GM18511 (cell line): Measurements from ENCODE around the gene RNU1-4.
"Not testable (repeated sequence)": the region's sequence is repeated elsewhere in the genome, so short reads cannot be mapped to it uniquely, and the experiment has no call there.

Experiments used
- ATAC-seq: cut with Tn5 transposase; IDR thresholded peaks from one replicate; pipeline ENCODE4 v1.9.1; 2021; ENCODE audit warnings: mild to moderate bottlenecking, moderate library complexity; ENCODE audit not compliant: unreplicated experiment

The RNU1-4 gene

GRCh38 chr1:16707130-16708093, 32.9 kb upstream of the RNU1-4 start:
- not testable (repeated sequence) for ATAC-seq

- ATAC-seq: not testable (repeated sequence)
Observed at GRCh38 chr1:16708704-16709103, 31.6 kb upstream of the RNU1-4 start.

GRCh38 chr1:16709659-16710087, 30.6 kb upstream of the RNU1-4 start:
- ATAC-seq: not testable (repeated sequence)

- not testable (repeated sequence) for ATAC-seq
Observed at GRCh38 chr1:16710618-16711017, 29.7 kb upstream of the RNU1-4 start.

GRCh38 chr1:16712131-16712530, 28.2 kb upstream of the RNU1-4 start:
- ATAC-seq: not testable (repeated sequence)

- not testable (repeated sequence) for ATAC-seq
Observed at GRCh38 chr1:16712582-16712981, 27.7 kb upstream of the RNU1-4 start.

- not testable (repeated sequence) for ATAC-seq
Observed at GRCh38 chr1:16712984-16713383, 27.3 kb upstream of the RNU1-4 start.

- not testable (repeated sequence) for ATAC-seq
Observed at GRCh38 chr1:16713480-16713879, 26.8 kb upstream of the RNU1-4 start.

GRCh38 chr1:16716691-16717335, 23.5 kb upstream of the RNU1-4 start:
- ATAC-seq: no peak

- ATAC-seq: no peak
Observed at GRCh38 chr1:16717336-16718098, 22.8 kb upstream of the RNU1-4 start.

GRCh38 chr1:16718099-16718907, 22.0 kb upstream of the RNU1-4 start:
- not testable (repeated sequence) for ATAC-seq

- no peak for ATAC-seq
Observed at GRCh38 chr1:16718908-16719533, 21.3 kb upstream of the RNU1-4 start.

- no peak for ATAC-seq
Observed at GRCh38 chr1:16719571-16720350, 20.6 kb upstream of the RNU1-4 start.

- no peak for ATAC-seq
Observed at GRCh38 chr1:16720351-16721223, 19.7 kb upstream of the RNU1-4 start.

- ATAC-seq: no peak
Observed at GRCh38 chr1:16721871-16722641, 18.3 kb upstream of the RNU1-4 start.

GRCh38 chr1:16724718-16725438, 15.4 kb upstream of the RNU1-4 start:
- ATAC-seq: no peak
